K562 (cell line): Measurements from ENCODE around the gene PIK3CD. TPM values are rescaled to one million over a fixed set of nuclear protein-coding genes. Genes with fewer than 3 reads are reported as not detected.
A peak's percentile ranks its signal among the peaks of the same experiment; 100 is the strongest.

Source experiments
- CBFA2T3 ChIP-seq: fragments of 450-650 bp; IDR thresholded peaks from 2 replicates; pipeline ENCODE4 v1.6.1; 2017
- CC2D1A ChIP-seq: fragments of 450-650 bp; IDR thresholded peaks from 2 replicates; pipeline ENCODE4 v1.6.1; 2017; ENCODE audit warnings: mild to moderate bottlenecking
- CREB1 ChIP-seq, 2 experiments: sonication (generic) in 1 of 2; formaldehyde crosslinking in 1 of 2; IDR thresholded peaks; 2 replicates each; pipeline versions ENCODE4 v1.6.1 to v1.8.0; 2012 to 2022; ENCODE audit warnings: inconsistent platforms in 1 of 2, mild to moderate bottlenecking in 1 of 2, missing genetic modification reagents in 1 of 2, moderate library complexity in 1 of 2
- KLF10 ChIP-seq: fragments of 250-450 bp; sonication (Bioruptor Pico); IDR thresholded peaks from 2 replicates; pipeline ENCODE4 v1.6.1; 2021; ENCODE audit warnings: matching md5 sums
- MCM2 ChIP-seq: fragments of 450-650 bp; IDR thresholded peaks from 2 replicates; pipeline ENCODE4 v1.6.1; 2017; ENCODE audit warnings: low read depth, mild to moderate bottlenecking
- PRDM10 ChIP-seq: fragments of 450-650 bp; IDR thresholded peaks from 2 replicates; pipeline ENCODE4 v1.6.1; 2018; ENCODE audit not compliant: partially characterized antibody
- STAG1 ChIP-seq: sonication (generic); formaldehyde crosslinking; IDR thresholded peaks from 2 replicates; pipeline ENCODE4 v1.5.0; 2020; ENCODE audit warnings: missing genetic modification reagents, borderline replicate concordance
- TAL1 ChIP-seq: fragments of 450-650 bp; IDR thresholded peaks from 2 replicates; pipeline ENCODE4 v1.6.1; 2016; ENCODE audit warnings: mild to moderate bottlenecking
- TCF3 ChIP-seq: sonication (generic); formaldehyde crosslinking; IDR thresholded peaks from 2 replicates; pipeline ENCODE4 v1.4.0; 2020; ENCODE audit warnings: mild to moderate bottlenecking, missing genetic modification reagents
- THRB ChIP-seq: fragments of 450-650 bp; formaldehyde crosslinking; conservative IDR thresholded peaks from 2 replicates; pipeline ENCODE4 v1.4.0; 2022; ENCODE audit warnings: mild to moderate bottlenecking, missing genetic modification characterization
- ZNF23 ChIP-seq: fragments of 250-450 bp; sonication (Bioruptor Pico); IDR thresholded peaks from 2 replicates; pipeline ENCODE4 v1.4.0; 2020; ENCODE audit warnings: mild to moderate bottlenecking
- ZNF395 ChIP-seq: fragments of 200-800 bp; sonication (Bioruptor generic); IDR thresholded peaks from 2 replicates; pipeline ENCODE4 v1.6.1; 2017; ENCODE audit warnings: missing genetic modification characterization, missing compliant biosample characterization
- ZNF589 ChIP-seq: fragments of 200-800 bp; sonication (Bioruptor generic); IDR thresholded peaks from 2 replicates; pipeline ENCODE4 v1.6.1; 2016; ENCODE audit warnings: low read depth, missing genetic modification characterization, missing compliant biosample characterization
- polyA plus RNA-seq, 8 experiments: library from polyadenylated mRNA; depleted of rRNA in 4 of 8; stranded (reverse) in 5 of 8; unstranded in 3 of 8; fragments of >200 nt; fragmentation: Nextera tagmentation in 2 of 8; fragmentation: Illumina TruSeq in 1 of 8; extraction: Ambion mirVana in 2 of 8; extraction: Trizol in 1 of 8; gene quantifications; 2 replicates each; pipeline versions ENCODE4 v1.2.1 to v1.2.3, GENCODE V29; 2011 to 2014; ENCODE audit warnings: inconsistent platforms in 1 of 8, missing spikeins in 1 of 8
- total RNA-seq, 7 experiments: library from RNA; depleted of rRNA in 6 of 7; stranded (reverse); fragments of >200 nt in 6 of 7; fragmentation: Illumina TruSeq in 2 of 7; extraction: Trizol in 2 of 7; gene quantifications; 2 replicates each; pipeline versions ENCODE4 v1.2.1 to v1.2.3, GENCODE V29; 2011 to 2021; ENCODE audit warnings: low replicate concordance in 1 of 7
- TF ChIP-seq, protein P1 (sequence below): sonication (generic); formaldehyde crosslinking; IDR thresholded peaks from 2 replicates; pipeline ENCODE4 v1.8.0; 2022; ENCODE audit warnings: missing genetic modification reagents, mild to moderate bottlenecking, moderate library complexity, borderline replicate concordance

Gene PIK3CD
- total and polyA plus RNA-seq, 9 of the 15 experiments (the other 6 are each of a cell fraction or from before 2014, with no cell fraction given), result 1.8 to 20.8 (median 7.2) TPM

GRCh38 chr1:9654834-9655723 is 3.5 kb downstream of the PIK3CD start (continued):
- TF ChIP-seq PRDM10 (peak; percentile 10), MCM2 (no peak), ZNF395 (CRISPR knock-in tag) (no peak), KLF10 (no peak), CREB1 (IDR thresholded peaks at IDR 0.05) (no peak), CREB1 (CRISPR knock-in tag; IDR thresholded peaks at IDR 0.05) (no peak), THRB (no peak), TCF3 (peak; percentile 55; the same call in 1 of the 2 replicates), CC2D1A (peak; percentile 65; the same call in 1 of the 2 replicates), ZNF589 (CRISPR knock-in tag) (no peak), CBFA2T3 (0 out of 2 replicates have a peak, but pooled peaks have one; percentile 17), ZNF23 (no peak), STAG1 (CRISPR knock-in tag) (no peak), TAL1 (peak; percentile 25; the same call in 1 of the 2 replicates)
- TF ChIP-seq, protein P1, sequence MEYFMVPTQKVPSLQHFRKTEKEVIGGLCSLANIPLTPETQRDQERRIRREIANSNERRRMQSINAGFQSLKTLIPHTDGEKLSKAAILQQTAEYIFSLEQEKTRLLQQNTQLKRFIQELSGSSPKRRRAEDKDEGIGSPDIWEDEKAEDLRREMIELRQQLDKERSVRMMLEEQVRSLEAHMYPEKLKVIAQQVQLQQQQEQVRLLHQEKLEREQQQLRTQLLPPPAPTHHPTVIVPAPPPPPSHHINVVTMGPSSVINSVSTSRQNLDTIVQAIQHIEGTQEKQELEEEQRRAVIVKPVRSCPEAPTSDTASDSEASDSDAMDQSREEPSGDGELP, result no peak
